Fibroblast of villous mesenchyme (primary cell): ENCODE results near the gene DNMT3B. TPM values are rescaled to one million over a fixed set of nuclear protein-coding genes. Genes with fewer than 3 reads are reported as not detected.

Experiments
- DNase-seq: peaks from one replicate; pipeline ENCODE4 v3.0.0-alpha.2; 2010; ENCODE audit warnings: low read depth
- H3K4me3 ChIP-seq: 2 replicates; pipeline ENCODE4 v1.5.1; 2011; ENCODE audit warnings: low read depth, mild to moderate bottlenecking, low read length
- total RNA-seq: library from RNA; depleted of rRNA; stranded (reverse); fragments of >200 nt; gene quantifications from 2 replicates; pipeline ENCODE4 v1.2.3, GENCODE V29; 2012
- TF ChIP-seq, protein P1 (sequence below): IDR thresholded peaks from 2 replicates; pipeline ENCODE4 v1.5.1; 2012; ENCODE audit warnings: low read depth, mild to moderate bottlenecking, low read length; ENCODE audit not compliant: insufficient read depth

Gene DNMT3B
- total RNA-seq, 1 donor: 3.5 TPM

DNA sequence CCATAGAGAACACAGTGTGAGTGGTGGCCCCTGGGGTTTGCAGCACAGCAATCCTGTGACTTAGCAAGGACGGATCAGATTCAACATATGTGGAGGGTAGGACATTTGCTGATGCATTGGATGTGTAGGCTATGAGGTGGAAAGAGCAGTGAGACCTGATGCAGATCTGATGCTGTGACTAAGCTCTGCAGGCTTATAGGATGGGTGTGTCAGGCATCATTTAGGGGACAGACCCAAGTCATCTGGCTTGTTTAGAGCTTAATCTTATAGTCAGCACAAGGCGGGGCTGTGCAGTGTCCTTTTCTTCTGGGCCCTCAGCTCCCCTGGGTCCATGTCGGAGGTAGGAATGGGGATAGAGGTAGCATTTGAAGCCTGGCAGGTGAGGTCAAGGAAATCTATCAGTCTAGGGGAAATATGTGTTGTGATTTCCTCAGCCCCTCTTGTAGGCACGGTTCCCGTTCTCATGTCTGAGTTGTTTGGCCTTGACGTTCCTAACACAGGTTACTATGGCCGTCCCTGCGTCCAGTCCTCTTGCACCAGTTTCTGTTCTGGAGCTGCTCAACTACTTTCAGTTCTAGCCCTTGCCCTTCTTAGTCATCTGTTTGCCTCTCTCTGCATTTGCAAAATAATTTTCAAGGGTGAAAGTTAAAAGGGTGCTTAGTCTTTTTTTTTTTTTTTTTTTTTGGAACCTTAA lies 42.0 kb downstream of the DNMT3B start:
- TF ChIP-seq, protein P1, sequence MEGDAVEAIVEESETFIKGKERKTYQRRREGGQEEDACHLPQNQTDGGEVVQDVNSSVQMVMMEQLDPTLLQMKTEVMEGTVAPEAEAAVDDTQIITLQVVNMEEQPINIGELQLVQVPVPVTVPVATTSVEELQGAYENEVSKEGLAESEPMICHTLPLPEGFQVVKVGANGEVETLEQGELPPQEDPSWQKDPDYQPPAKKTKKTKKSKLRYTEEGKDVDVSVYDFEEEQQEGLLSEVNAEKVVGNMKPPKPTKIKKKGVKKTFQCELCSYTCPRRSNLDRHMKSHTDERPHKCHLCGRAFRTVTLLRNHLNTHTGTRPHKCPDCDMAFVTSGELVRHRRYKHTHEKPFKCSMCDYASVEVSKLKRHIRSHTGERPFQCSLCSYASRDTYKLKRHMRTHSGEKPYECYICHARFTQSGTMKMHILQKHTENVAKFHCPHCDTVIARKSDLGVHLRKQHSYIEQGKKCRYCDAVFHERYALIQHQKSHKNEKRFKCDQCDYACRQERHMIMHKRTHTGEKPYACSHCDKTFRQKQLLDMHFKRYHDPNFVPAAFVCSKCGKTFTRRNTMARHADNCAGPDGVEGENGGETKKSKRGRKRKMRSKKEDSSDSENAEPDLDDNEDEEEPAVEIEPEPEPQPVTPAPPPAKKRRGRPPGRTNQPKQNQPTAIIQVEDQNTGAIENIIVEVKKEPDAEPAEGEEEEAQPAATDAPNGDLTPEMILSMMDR: no peak
- no peak overlapping the region for H3K4me3 ChIP-seq
- no peak for DNase-seq

DNA sequence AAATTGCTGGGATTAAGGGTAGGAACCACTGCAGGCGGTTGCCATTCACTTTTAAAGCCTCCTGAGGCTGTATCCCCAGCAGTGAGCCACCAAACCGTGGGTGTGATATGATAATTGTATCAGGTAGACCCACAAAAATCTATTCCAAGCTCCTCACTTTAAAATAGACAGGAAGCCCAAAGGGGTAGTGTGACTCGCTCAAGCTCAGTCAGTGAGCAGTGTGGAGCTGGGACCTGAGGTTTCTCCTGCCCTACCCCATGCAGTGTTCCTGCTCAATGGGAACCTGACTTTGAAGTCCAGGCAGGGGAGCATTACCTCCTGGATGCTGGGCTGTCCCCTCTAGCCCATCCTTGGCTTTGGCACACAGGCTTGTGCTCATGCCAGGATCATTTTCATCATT lies 42.6 kb downstream of the DNMT3B start:
- H3K4me3 ChIP-seq: no peak overlapping the region
- DNase-seq: no peak
- TF ChIP-seq, protein P1: no peak

DNA sequence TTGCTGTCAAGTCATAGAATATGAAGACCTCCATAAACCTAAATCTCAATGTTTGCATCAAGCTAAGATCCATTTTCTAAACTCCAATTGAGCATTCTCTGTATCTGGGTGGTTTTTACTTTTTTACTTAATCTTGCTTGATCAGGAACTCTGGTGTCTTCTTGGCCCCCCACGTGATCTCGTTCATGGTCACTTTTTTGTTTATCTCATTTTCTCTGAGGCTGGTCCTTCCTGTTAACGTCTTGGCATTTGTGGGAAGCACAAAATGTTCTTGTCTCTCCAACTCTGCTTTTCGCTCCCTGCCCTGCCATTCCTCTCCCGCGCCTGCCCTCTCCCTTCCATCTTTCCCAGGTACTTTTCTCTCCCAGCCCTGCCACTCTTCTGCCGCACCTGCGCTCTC lies 43.5 kb downstream of the DNMT3B start:
- H3K4me3 ChIP-seq: no peak overlapping the region
- DNase-seq: no peak
- TF ChIP-seq, protein P1: no peak

DNA sequence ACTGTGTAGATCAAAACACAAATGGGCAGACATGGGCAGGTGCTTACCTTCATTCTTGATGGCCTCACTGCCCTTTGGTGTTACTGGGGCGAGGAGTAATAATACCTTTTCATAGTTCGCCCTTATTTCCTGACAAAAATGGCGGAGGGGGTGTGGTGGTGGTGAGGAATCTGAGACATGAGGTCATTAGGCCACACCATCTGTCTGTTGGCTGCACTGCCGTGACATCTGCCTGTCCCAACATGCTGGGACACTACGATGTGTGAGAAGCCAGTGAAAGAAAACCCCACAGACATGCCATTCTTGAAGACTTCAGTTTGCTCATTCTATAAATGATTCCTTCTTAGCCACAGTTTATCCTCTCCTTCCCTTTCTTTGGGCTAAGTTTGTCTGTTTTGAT lies 44.2 kb downstream of the DNMT3B start:
- no peak overlapping the region for H3K4me3 ChIP-seq
- TF ChIP-seq, protein P1: no peak
- no peak for DNase-seq

DNA sequence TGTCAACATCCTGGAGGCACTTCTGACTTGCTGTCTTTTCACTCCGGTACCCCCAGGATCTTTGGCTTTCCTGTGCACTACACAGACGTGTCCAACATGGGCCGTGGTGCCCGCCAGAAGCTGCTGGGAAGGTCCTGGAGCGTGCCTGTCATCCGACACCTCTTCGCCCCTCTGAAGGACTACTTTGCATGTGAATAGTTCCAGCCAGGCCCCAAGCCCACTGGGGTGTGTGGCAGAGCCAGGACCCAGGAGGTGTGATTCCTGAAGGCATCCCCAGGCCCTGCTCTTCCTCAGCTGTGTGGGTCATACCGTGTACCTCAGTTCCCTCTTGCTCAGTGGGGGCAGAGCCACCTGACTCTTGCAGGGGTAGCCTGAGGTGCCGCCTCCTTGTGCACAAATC lies 45.5 kb downstream of the DNMT3B start:
- no peak overlapping the region for H3K4me3 ChIP-seq
- TF ChIP-seq, protein P1: no peak
- no peak for DNase-seq

DNA sequence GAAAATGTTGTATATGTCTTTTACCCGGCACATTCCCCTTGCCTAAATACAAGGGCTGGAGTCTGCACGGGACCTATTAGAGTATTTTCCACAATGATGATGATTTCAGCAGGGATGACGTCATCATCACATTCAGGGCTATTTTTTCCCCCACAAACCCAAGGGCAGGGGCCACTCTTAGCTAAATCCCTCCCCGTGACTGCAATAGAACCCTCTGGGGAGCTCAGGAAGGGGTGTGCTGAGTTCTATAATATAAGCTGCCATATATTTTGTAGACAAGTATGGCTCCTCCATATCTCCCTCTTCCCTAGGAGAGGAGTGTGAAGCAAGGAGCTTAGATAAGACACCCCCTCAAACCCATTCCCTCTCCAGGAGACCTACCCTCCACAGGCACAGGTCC lies 46.3 kb downstream of the DNMT3B start:
- TF ChIP-seq, protein P1: no peak
- no peak overlapping the region for H3K4me3 ChIP-seq
- no peak for DNase-seq

DNA sequence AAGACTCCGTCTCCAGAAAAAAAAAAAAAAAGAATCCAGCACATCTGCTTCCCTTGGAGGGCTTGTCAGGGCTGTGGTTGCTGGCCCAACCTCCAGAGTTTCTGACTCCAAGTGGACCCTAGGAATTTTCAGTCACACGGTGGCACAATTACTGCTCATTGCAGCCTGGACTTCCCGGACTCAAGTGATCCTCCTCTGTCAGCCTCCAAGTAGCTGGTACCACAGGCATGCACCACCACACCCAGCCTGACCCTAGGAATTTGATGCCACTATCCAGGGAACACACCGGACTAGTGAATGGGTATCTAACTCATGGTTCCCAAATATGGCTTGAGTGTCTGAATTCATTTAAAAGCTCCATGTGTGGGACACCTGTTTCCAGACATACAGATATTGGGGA lies 47.7 kb downstream of the DNMT3B start:
- TF ChIP-seq, protein P1: no peak
- DNase-seq: no peak
- no peak overlapping the region for H3K4me3 ChIP-seq
